DND-41 (cell line): ENCODE measurements around the gene NTSR2.

Experiments
- CTCF ChIP-seq: IDR thresholded peaks from 2 replicates; pipeline ENCODE4 v1.5.1; 2012; ENCODE audit warnings: borderline replicate concordance, low read length, moderate library complexity, mild to moderate bottlenecking; ENCODE audit not compliant: poor library complexity, severe bottlenecking; ENCODE audit errors: extremely low read depth
- EZH2 ChIP-seq: IDR thresholded peaks from 3 replicates; pipeline ENCODE4 v1.6.1; 2012; ENCODE audit warnings: borderline replicate concordance, low read depth, mild to moderate bottlenecking, moderate library complexity, low read length, inconsistent platforms; ENCODE audit not compliant: severe bottlenecking

GRCh38 chr2:11709293-11709692 lies 39.3 kb upstream of the NTSR2 start:
- TF ChIP-seq CTCF (no peak), EZH2 (no peak)
